ENCODE results near the gene CALHM3. TPM values are rescaled to one million over a fixed set of nuclear protein-coding genes. Genes with fewer than 3 reads are reported as not detected.

The CALHM3 gene
- polyA plus RNA-seq, 1 donor (not counting 4 experiments of a cell fraction or from before 2014, with no cell fraction given), result not detected

GRCh38 chr10:103428989-103429643, 49.9 kb downstream of the CALHM3 start:
- Histone ChIP-seq H3K4me3 (ENCODE audit: control insufficient read depth in 2 of 3, extremely low read depth in 1 of 3, insufficient read depth in 2 of 3, low read depth in 1 of 3, low read length in 3 of 3) (no peak overlapping the region), H3K79me2 (ENCODE audit: control insufficient read depth, insufficient read depth, low read length) (peaks cover 1% of the 10 kb centered on the region), H4K20me1 (ENCODE audit: control insufficient read depth, extremely low read depth, insufficient read depth, low read length) (no peaks in the 10 kb centered on the region), H3K27me3 (ENCODE audit: control insufficient read depth, extremely low read depth, insufficient read depth, low read length) (no peaks in the 10 kb centered on the region), H3K9me3 (ENCODE audit: control insufficient read depth, low read depth, low read length) (no peaks in the 10 kb centered on the region), H3K36me3 (ENCODE audit: control insufficient read depth in 2 of 2, extremely low read depth in 1 of 2, insufficient read depth in 2 of 2, low read length in 2 of 2) (peaks cover 48 to 49% of the 10 kb centered on the region in 2 experiments), H3K9me1 (ENCODE audit: control insufficient read depth, extremely low read depth, insufficient read depth, low read length) (no peaks in the 10 kb centered on the region), H3K9ac (ENCODE audit: control insufficient read depth, extremely low read depth, insufficient read depth, low read length) (no peak overlapping the region), H3K27ac (ENCODE audit: control insufficient read depth, insufficient read depth, low read length) (no peak overlapping the region), H2AFZ (ENCODE audit: control insufficient read depth, low read length) (no peak overlapping the region), H3K4me1 (ENCODE audit: control insufficient read depth, extremely low read depth, insufficient read depth, low read length) (no peaks in the 10 kb centered on the region), H3K4me2 (ENCODE audit: control insufficient read depth, extremely low read depth, insufficient read depth, low read depth, low read length) (no peak overlapping the region)
- dilution Hi-C loops (cut with MboI; ENCODE audit: extremely low pct_ligation_motif_present, low sequenced_read_pairs), result no loop called here
- TF ChIP-seq CTCF (optimal IDR thresholded peaks at IDR 0.05 in 1 of 3, IDR thresholded peaks at IDR 0.05 in 1 of 3, conservative IDR thresholded peaks at IDR 0.05 in 1 of 3; ENCODE audit: extremely low read depth in 1 of 3, insufficient read depth in 2 of 3, low read length in 3 of 3) (no peak), EZH2 (IDR thresholded peaks at IDR 0.05; ENCODE audit: low read length) (no peak)
- no peak for DNase-seq (ENCODE audit: low read depth, low spot score)
- no peak for FAIRE-seq

DNA sequence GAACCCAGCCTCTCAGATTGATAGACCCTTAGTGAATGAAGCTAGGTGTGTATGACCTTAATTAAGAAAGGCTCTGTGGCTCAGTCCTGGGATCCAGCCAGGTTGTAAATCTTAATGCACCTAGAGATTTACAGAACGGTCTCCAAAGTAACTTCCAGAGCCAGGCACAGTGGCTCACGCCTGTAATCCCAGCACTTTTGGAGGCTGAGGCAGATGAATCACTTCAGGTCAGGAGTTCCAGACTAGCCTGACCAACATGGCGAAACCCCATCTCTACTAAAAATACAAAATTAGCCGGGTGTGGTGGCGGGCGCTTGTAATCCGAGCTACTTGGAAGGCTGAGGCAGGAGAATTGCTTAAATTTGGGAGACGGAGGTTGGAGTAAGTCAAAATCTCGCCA, 51.2 kb downstream of the CALHM3 start:
- H3K4me3 ChIP-seq (ENCODE audit: control insufficient read depth in 2 of 3, extremely low read depth in 1 of 3, insufficient read depth in 2 of 3, low read depth in 1 of 3, low read length in 3 of 3), result no peak overlapping the region
- H3K9me3 ChIP-seq (ENCODE audit: control insufficient read depth, low read depth, low read length), result no peaks in the 10 kb centered on the region
- dilution Hi-C loops (cut with MboI; ENCODE audit: extremely low pct_ligation_motif_present, low sequenced_read_pairs), result no loop called here
- peaks cover 1% of the 10 kb centered on the region for H3K79me2 ChIP-seq (ENCODE audit: control insufficient read depth, insufficient read depth, low read length)
- H3K36me3 ChIP-seq (ENCODE audit: control insufficient read depth in 2 of 2, extremely low read depth in 1 of 2, insufficient read depth in 2 of 2, low read length in 2 of 2), result peaks cover 50 to 52% of the 10 kb centered on the region in 2 experiments
- TF ChIP-seq CTCF (optimal IDR thresholded peaks at IDR 0.05 in 1 of 3, IDR thresholded peaks at IDR 0.05 in 1 of 3, conservative IDR thresholded peaks at IDR 0.05 in 1 of 3; ENCODE audit: extremely low read depth in 1 of 3, insufficient read depth in 2 of 3, low read length in 3 of 3) (no peak), EZH2 (IDR thresholded peaks at IDR 0.05; ENCODE audit: low read length) (no peak)
- H3K4me1 ChIP-seq (ENCODE audit: control insufficient read depth, extremely low read depth, insufficient read depth, low read length), result no peaks in the 10 kb centered on the region
- no peak overlapping the region for H2AFZ ChIP-seq (ENCODE audit: control insufficient read depth, low read length)
- H3K9me1 ChIP-seq (ENCODE audit: control insufficient read depth, extremely low read depth, insufficient read depth, low read length), result no peaks in the 10 kb centered on the region
- DNase-seq (ENCODE audit: low read depth, low spot score) (no peak), FAIRE-seq (no peak)
- no peaks in the 10 kb centered on the region for H4K20me1 ChIP-seq (ENCODE audit: control insufficient read depth, extremely low read depth, insufficient read depth, low read length)
- H3K27ac ChIP-seq (ENCODE audit: control insufficient read depth, insufficient read depth, low read length), result no peak overlapping the region
- no peak overlapping the region for H3K4me2 ChIP-seq (ENCODE audit: control insufficient read depth, extremely low read depth, insufficient read depth, low read depth, low read length)
- H3K27me3 ChIP-seq (ENCODE audit: control insufficient read depth, extremely low read depth, insufficient read depth, low read length), result no peaks in the 10 kb centered on the region
- H3K9ac ChIP-seq (ENCODE audit: control insufficient read depth, extremely low read depth, insufficient read depth, low read length), result no peak overlapping the region
